ENCODE results near the gene COL5A2. TPM values are rescaled to one million over a fixed set of nuclear protein-coding genes. Genes with fewer than 3 reads are reported as not detected.

The COL5A2 gene
- total RNA-seq, 1 donor from 2014 or later: 7.4 TPM

DNA sequence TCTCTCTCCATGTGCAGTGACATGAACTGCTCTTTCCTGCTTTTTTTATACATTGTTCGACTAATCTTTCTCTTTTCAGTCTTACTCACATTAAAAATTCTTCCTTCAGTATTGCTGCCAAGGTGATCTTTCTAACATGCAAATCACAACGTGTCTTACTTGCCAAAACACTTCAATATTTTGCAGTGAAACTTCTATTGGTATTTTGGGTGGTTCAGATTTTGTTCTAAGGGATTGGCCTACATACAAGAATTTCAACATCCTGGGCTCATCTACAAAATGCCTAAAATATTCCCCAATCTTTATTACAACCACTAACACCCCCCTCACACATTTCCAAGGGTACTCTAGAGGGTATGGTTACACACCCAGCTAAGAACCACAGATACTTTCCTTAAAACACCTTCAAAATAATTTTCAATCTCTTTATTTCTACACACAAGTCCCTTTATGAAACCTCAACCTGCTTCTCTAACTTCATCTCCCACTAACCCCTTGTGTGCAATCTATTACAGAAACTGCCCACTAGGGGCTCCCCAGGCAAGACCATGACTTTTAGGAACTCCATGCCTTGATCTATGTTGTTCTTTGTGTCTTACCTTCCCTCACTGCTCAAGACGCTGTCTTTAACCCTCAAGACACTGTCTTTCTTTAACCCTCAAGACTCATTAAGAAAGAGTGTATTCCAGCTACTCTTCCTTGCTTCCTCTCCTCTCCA, 154.5 kb downstream of the COL5A2 start:
- Histone ChIP-seq H3K4me3 (ENCODE audit: low read depth, low read length) (no peak overlapping the region), H3K27me3 (ENCODE audit: control insufficient read depth, insufficient read depth, low read length) (no peaks in the 10 kb centered on the region), H3K36me3 (ENCODE audit: control insufficient read depth, insufficient read depth, low read length) (no peaks in the 10 kb centered on the region)
- FAIRE-seq: no peak
- peak; percentile 55 for TF ChIP-seq CTCF (IDR thresholded peaks at IDR 0.05; ENCODE audit: insufficient read depth, low read length, severe bottlenecking)
- peak; percentile 11 for DNase-seq (ENCODE audit: low read depth)

- FAIRE-seq (no peak), DNase-seq (ENCODE audit: low read depth) (no peak)
- no peak for TF ChIP-seq CTCF (IDR thresholded peaks at IDR 0.05; ENCODE audit: insufficient read depth, low read length, severe bottlenecking)
These were observed 157.1 kb downstream of the COL5A2 start for GRCh38 chr2:189022492-189022891.

GRCh38 chr2:189022053-189022481, 157.5 kb downstream of the COL5A2 start:
- no peak overlapping the region for H3K4me3 ChIP-seq (ENCODE audit: low read depth, low read length)
- H3K27me3 ChIP-seq (ENCODE audit: control insufficient read depth, insufficient read depth, low read length): no peaks in the 10 kb centered on the region
- TF ChIP-seq CTCF (IDR thresholded peaks at IDR 0.05; ENCODE audit: insufficient read depth, low read length, severe bottlenecking): no peak
- no peaks in the 10 kb centered on the region for H3K36me3 ChIP-seq (ENCODE audit: control insufficient read depth, insufficient read depth, low read length)
- no peak for FAIRE-seq
- DNase-seq (ENCODE audit: low read depth): peak; percentile 2

More at GRCh38 chr2:189022492-189022891, 157.1 kb downstream of the COL5A2 start:
- H3K36me3 ChIP-seq (ENCODE audit: control insufficient read depth, insufficient read depth, low read length): no peaks in the 10 kb centered on the region
- H3K4me3 ChIP-seq (ENCODE audit: low read depth, low read length): no peak overlapping the region
- H3K27me3 ChIP-seq (ENCODE audit: control insufficient read depth, insufficient read depth, low read length): no peaks in the 10 kb centered on the region

- no peak for TF ChIP-seq CTCF (IDR thresholded peaks at IDR 0.05; ENCODE audit: insufficient read depth, low read length, severe bottlenecking)
- no peak for FAIRE-seq
- Histone ChIP-seq H3K4me3 (ENCODE audit: low read depth, low read length) (no peak overlapping the region), H3K27me3 (ENCODE audit: control insufficient read depth, insufficient read depth, low read length) (no peaks in the 10 kb centered on the region), H3K36me3 (ENCODE audit: control insufficient read depth, insufficient read depth, low read length) (no peaks in the 10 kb centered on the region)
- no peak for DNase-seq (ENCODE audit: low read depth)
These were observed 159.4 kb downstream of the COL5A2 start for GRCh38 chr2:189020179-189020578.

- DNase-seq (ENCODE audit: low read depth) (no peak), FAIRE-seq (no peak)
- Histone ChIP-seq H3K27me3 (ENCODE audit: control insufficient read depth, insufficient read depth, low read length) (no peaks in the 10 kb centered on the region), H3K4me3 (ENCODE audit: low read depth, low read length) (no peak overlapping the region), H3K36me3 (ENCODE audit: control insufficient read depth, insufficient read depth, low read length) (no peaks in the 10 kb centered on the region)
- no peak for TF ChIP-seq CTCF (IDR thresholded peaks at IDR 0.05; ENCODE audit: insufficient read depth, low read length, severe bottlenecking)
These were observed 160.9 kb downstream of the COL5A2 start for GRCh38 chr2:189018631-189019030.
